ENCODE data around the gene BCAS1. TPM values are rescaled to one million over a fixed set of nuclear protein-coding genes. Genes with fewer than 3 reads are reported as not detected.

The BCAS1 gene
- total RNA-seq, 5 donors from 2014 or later (not counting 1 experiment from before 2014, with no cell fraction given) = 0.26 to 0.76 (median 0.51) TPM; not detected in 1

DNA sequence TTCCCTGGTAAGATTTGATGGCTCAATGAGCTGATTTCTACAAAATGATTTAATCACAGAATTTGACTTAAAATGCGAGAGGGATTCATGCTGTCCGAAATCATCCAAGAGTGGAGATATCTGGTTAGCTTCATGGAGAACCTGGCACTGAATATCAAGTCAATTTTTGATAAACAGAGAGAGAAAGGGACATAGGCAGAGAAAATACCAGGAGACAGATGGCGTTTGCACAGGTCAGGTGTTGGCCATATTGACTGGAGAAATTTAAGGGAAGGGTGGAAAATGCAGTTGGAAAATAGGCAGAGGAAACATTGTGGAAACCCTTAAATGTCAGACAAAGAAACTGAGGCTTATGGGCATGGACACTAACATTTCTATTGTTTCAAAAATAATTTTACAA is 47.0 kb downstream of the BCAS1 start:
- peaks cover 13 to 24% of the 10 kb centered on the region in 2 donors for H3K27me3 Mint-ChIP-seq
- H3K4me1 Mint-ChIP-seq = no peaks in the 10 kb centered on the region
- no peaks in the 10 kb centered on the region for H3K9me3 Mint-ChIP-seq
- ChIA-PET POLR2A (no interaction called here), CTCF (no interaction called here)
- DNase-seq (no peak), ATAC-seq (replicated peaks in 1 of 4) (no peak)
- no peaks in the 10 kb centered on the region for H3K9me3 ChIP-seq
- peaks cover 0 to 7% of the 10 kb centered on the region in 2 experiments for H3K27me3 ChIP-seq (replicated peaks in 1 of 2; ENCODE audit: control insufficient read depth in 2 of 2, extremely low read depth in 1 of 2, insufficient read depth in 2 of 2, low read length in 1 of 2)
- no peak overlapping the region for H3K27ac Mint-ChIP-seq
- H3K4me3 ChIP-seq (ENCODE audit: control insufficient read depth in 1 of 2, extremely low read depth in 1 of 2, low read length in 1 of 2) = no peak overlapping the region
- 100% methylated on average over 2 of the region's 3 CpGs for WGBS (ENCODE audit: insufficient coverage)
- H3K4me3 Mint-ChIP-seq = no peak overlapping the region
- no peaks in the 10 kb centered on the region for H3K4me1 ChIP-seq (ENCODE audit: control insufficient read depth in 1 of 2, extremely low read depth in 1 of 2, insufficient read depth in 2 of 2, low read length in 2 of 2)
- no peaks in the 10 kb centered on the region for H3K36me3 ChIP-seq (ENCODE audit: control insufficient read depth in 2 of 2, extremely low read depth in 1 of 2, insufficient read depth in 1 of 2, low read length in 1 of 2)
- H3K36me3 Mint-ChIP-seq = no peaks in the 10 kb centered on the region
- no peak overlapping the region for H3K27ac ChIP-seq (ENCODE audit: low read length)

DNA sequence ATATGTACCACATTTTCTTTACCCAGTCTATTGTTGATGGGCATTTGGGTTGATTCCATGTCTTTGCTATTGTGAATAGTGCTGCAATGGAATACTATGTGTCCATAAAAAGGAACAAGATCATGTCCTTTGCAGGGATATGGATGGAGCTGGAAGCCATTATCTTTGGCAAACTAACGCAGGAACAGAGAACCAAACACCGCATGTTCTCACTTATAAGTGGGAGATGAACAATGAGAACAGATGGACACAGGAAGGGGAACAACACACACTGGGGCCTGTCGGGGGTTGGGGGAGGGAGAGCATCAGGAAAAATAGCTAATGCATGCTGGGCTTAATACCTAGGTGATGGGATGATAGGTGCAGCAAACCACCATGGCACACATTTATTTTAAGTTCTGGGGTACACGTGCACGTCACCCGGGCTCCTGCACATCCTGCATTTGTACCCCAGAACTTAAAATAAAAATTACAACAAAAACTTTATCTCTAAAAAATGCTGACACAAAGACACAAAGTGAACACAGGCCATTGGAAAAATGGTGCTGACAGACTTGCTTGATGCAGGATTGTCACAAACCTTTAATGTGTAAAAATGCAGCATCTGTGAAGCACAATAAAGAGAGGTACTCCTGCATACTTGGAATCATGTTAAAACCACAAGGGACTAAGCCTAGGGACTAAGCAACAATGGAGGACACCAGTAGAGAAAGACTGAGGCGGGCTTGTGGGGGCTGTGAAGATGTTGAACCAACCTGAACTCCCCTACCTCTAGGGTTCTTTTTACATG is 48.8 kb downstream of the BCAS1 start:
- no peaks in the 10 kb centered on the region for H3K4me1 ChIP-seq (ENCODE audit: control insufficient read depth in 1 of 2, extremely low read depth in 1 of 2, insufficient read depth in 2 of 2, low read length in 2 of 2)
- H3K9me3 ChIP-seq = no peaks in the 10 kb centered on the region
- H3K27me3 ChIP-seq (replicated peaks in 1 of 2; ENCODE audit: control insufficient read depth in 2 of 2, extremely low read depth in 1 of 2, insufficient read depth in 2 of 2, low read length in 1 of 2) = peaks cover 0 to under 1% of the 10 kb centered on the region in 2 experiments
- Mint-ChIP-seq H3K27ac (no peak overlapping the region), H3K9me3 (no peaks in the 10 kb centered on the region), H3K4me3 (no peak overlapping the region), H3K4me1 (peaks cover 0 to 7% (median 0%) of the 10 kb centered on the region in 3 donors), H3K27me3 (peaks cover 12 to 23% of the 10 kb centered on the region in 2 donors), H3K36me3 (no peaks in the 10 kb centered on the region)
- H3K27ac ChIP-seq (ENCODE audit: low read length) = no peak overlapping the region
- H3K4me3 ChIP-seq (ENCODE audit: control insufficient read depth in 1 of 2, extremely low read depth in 1 of 2, low read length in 1 of 2) = no peak overlapping the region
- CTCF ChIA-PET = no interaction called here
- POLR2A ChIA-PET = no interaction called here
- DNase-seq (no peak), ATAC-seq (replicated peaks in 1 of 4) (no peak)
- H3K36me3 ChIP-seq (ENCODE audit: control insufficient read depth in 2 of 2, extremely low read depth in 1 of 2, insufficient read depth in 1 of 2, low read length in 1 of 2) = no peaks in the 10 kb centered on the region
- 94% methylated on average over 2 of the region's 7 CpGs for WGBS (ENCODE audit: insufficient coverage)

DNA sequence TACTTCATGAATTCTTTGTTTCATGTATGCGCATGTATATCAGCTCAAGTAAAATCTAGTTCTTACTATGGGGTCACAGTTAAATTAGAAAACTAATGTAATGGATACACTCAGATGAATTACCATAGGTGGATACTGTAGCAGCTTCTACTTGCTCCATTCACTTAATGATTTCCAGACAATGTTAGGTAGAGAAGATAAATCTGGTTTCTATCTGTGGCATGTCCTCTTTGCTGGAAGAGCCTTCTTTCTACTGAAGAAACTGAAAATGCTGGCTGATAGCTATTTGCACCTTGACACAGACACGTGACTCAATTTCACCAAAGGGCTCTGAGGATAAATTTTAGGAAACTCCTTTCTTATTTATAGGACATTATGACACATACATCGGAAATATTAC is 49.5 kb downstream of the BCAS1 start:
- Mint-ChIP-seq H3K9me3 (no peaks in the 10 kb centered on the region), H3K27ac (no peak overlapping the region), H3K27me3 (peaks cover 11 to 19% of the 10 kb centered on the region in 2 donors), H3K4me3 (no peak overlapping the region), H3K36me3 (no peaks in the 10 kb centered on the region), H3K4me1 (peaks cover 0 to 7% (median 0%) of the 10 kb centered on the region in 3 donors)
- H3K27me3 ChIP-seq (replicated peaks in 1 of 2; ENCODE audit: control insufficient read depth in 2 of 2, extremely low read depth in 1 of 2, insufficient read depth in 2 of 2, low read length in 1 of 2) = no peaks in the 10 kb centered on the region
- H3K36me3 ChIP-seq (ENCODE audit: control insufficient read depth in 2 of 2, extremely low read depth in 1 of 2, insufficient read depth in 1 of 2, low read length in 1 of 2) = no peaks in the 10 kb centered on the region
- H3K4me3 ChIP-seq (ENCODE audit: control insufficient read depth in 1 of 2, extremely low read depth in 1 of 2, low read length in 1 of 2) = no peak overlapping the region
- H3K9me3 ChIP-seq = no peaks in the 10 kb centered on the region
- WGBS (ENCODE audit: insufficient coverage) = no CpG with 5 or more reads among the region's 3 CpGs
- DNase-seq (no peak), ATAC-seq (replicated peaks in 1 of 4) (no peak)
- ChIA-PET CTCF (no interaction called here), POLR2A (no interaction called here)
- H3K4me1 ChIP-seq (ENCODE audit: control insufficient read depth in 1 of 2, extremely low read depth in 1 of 2, insufficient read depth in 2 of 2, low read length in 2 of 2) = no peaks in the 10 kb centered on the region
- no peak overlapping the region for H3K27ac ChIP-seq (ENCODE audit: low read length)

DNA sequence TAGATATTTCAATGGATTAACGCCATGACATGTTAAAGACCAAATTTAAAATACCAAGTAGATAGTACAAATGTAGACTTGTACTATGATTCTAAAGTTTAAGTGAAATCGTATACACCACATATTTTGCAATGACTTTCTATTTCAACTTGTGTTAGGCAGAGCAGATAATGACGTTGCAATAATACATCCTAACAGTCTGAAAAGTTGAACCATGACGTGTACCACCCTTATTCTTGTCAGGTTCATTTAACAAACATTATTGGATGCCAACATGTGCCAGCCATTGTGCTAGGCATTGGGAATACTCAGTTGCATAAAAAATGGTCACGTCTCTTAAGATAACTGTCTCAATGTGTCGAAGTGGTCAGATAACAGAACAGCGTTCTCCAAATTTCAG is 50.0 kb downstream of the BCAS1 start:
- peaks cover 11 to 17% of the 10 kb centered on the region in 2 donors for H3K27me3 Mint-ChIP-seq
- no peak overlapping the region for H3K4me3 ChIP-seq (ENCODE audit: control insufficient read depth in 1 of 2, extremely low read depth in 1 of 2, low read length in 1 of 2)
- WGBS (ENCODE audit: insufficient coverage) = 87% methylated on average over 4 of the region's 7 CpGs
- H3K36me3 ChIP-seq (ENCODE audit: control insufficient read depth in 2 of 2, extremely low read depth in 1 of 2, insufficient read depth in 1 of 2, low read length in 1 of 2) = no peaks in the 10 kb centered on the region
- peaks cover 0 to 7% (median 0%) of the 10 kb centered on the region in 3 donors for H3K4me1 Mint-ChIP-seq
- POLR2A ChIA-PET = no interaction called here
- H3K9me3 Mint-ChIP-seq = no peaks in the 10 kb centered on the region
- H3K4me3 Mint-ChIP-seq = no peak overlapping the region
- DNase-seq (no peak), ATAC-seq (replicated peaks in 1 of 4) (no peak)
- no peaks in the 10 kb centered on the region for H3K4me1 ChIP-seq (ENCODE audit: control insufficient read depth in 1 of 2, extremely low read depth in 1 of 2, insufficient read depth in 2 of 2, low read length in 2 of 2)
- H3K27ac ChIP-seq (ENCODE audit: low read length) = no peak overlapping the region
- no peaks in the 10 kb centered on the region for H3K9me3 ChIP-seq
- no peaks in the 10 kb centered on the region for H3K27me3 ChIP-seq (replicated peaks in 1 of 2; ENCODE audit: control insufficient read depth in 2 of 2, extremely low read depth in 1 of 2, insufficient read depth in 2 of 2, low read length in 1 of 2)
- no peak overlapping the region for H3K27ac Mint-ChIP-seq
- H3K36me3 Mint-ChIP-seq = no peaks in the 10 kb centered on the region
- CTCF ChIA-PET = no interaction called here

DNA sequence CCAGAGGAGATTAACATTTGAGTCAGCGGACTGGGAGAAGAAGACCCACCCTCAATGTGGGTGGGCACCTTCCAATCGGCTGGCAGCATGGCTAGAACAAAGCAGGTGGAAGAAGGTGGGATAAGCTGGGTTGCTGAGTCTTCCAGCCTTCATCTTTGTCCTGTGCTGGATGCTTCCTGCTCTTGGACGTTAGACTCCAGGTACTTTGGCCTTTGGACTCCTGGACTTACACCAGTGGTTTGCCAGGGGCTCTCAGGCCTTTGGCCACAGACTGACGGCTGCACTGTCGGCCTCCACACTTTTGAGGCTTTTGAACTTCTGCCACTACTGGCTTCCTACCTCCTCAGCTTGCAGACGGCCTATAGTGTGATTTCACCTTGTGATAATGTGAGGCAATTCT is 50.8 kb downstream of the BCAS1 start:
- 81% methylated on average over 3 of the region's 6 CpGs for WGBS (ENCODE audit: insufficient coverage)
- H3K27me3 Mint-ChIP-seq = peaks cover 14% of the 10 kb centered on the region in 2 donors
- POLR2A ChIA-PET = no interaction called here

DNA sequence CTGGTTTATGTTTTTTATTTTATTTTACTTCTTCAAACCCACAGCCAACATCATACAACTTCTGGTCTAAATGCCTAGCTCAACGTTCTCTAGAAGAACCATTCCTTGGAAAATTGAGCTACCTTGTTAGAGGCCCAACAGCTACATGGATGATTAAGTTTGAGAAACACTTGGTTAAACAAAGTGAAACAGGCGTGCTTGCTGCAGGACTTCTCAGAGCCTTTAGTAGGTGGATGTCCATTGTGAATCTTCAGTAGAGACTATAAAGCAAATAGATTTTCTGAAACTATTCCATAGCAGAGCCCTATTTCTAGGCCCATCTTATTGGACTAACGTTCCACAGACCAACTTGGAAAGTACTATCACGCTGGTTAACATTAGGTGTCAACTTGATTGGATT is 51.3 kb downstream of the BCAS1 start:
- Mint-ChIP-seq H3K4me1 (peaks cover 0 to 7% (median 0%) of the 10 kb centered on the region in 3 donors), H3K9me3 (no peaks in the 10 kb centered on the region), H3K27me3 (peaks cover 9 to 14% of the 10 kb centered on the region in 2 donors), H3K36me3 (no peaks in the 10 kb centered on the region), H3K27ac (no peak overlapping the region), H3K4me3 (no peak overlapping the region)
- POLR2A ChIA-PET = no interaction called here
- H3K27me3 ChIP-seq (replicated peaks in 1 of 2; ENCODE audit: control insufficient read depth in 2 of 2, extremely low read depth in 1 of 2, insufficient read depth in 2 of 2, low read length in 1 of 2) = no peaks in the 10 kb centered on the region
- H3K4me3 ChIP-seq (ENCODE audit: control insufficient read depth in 1 of 2, extremely low read depth in 1 of 2, low read length in 1 of 2) = no peak overlapping the region
- H3K27ac ChIP-seq (ENCODE audit: low read length) = no peak overlapping the region
- ATAC-seq (replicated peaks in 1 of 4) (no peak), DNase-seq (no peak)
- H3K4me1 ChIP-seq (ENCODE audit: control insufficient read depth in 1 of 2, extremely low read depth in 1 of 2, insufficient read depth in 2 of 2, low read length in 2 of 2) = no peaks in the 10 kb centered on the region
- no peaks in the 10 kb centered on the region for H3K9me3 ChIP-seq
- CTCF ChIA-PET = no interaction called here
- no peaks in the 10 kb centered on the region for H3K36me3 ChIP-seq (ENCODE audit: control insufficient read depth in 2 of 2, extremely low read depth in 1 of 2, insufficient read depth in 1 of 2, low read length in 1 of 2)
- no CpG with 5 or more reads among the region's 4 CpGs for WGBS (ENCODE audit: insufficient coverage)

More for the DNA sequence above, 50.8 kb downstream of the BCAS1 start:
- Mint-ChIP-seq H3K36me3 (no peaks in the 10 kb centered on the region), H3K4me1 (peaks cover 0 to 7% (median 0%) of the 10 kb centered on the region in 3 donors), H3K27ac (no peak overlapping the region), H3K9me3 (no peaks in the 10 kb centered on the region), H3K4me3 (no peak overlapping the region)
- no peak overlapping the region for H3K4me3 ChIP-seq (ENCODE audit: control insufficient read depth in 1 of 2, extremely low read depth in 1 of 2, low read length in 1 of 2)
- CTCF ChIA-PET = no interaction called here
- H3K27me3 ChIP-seq (replicated peaks in 1 of 2; ENCODE audit: control insufficient read depth in 2 of 2, extremely low read depth in 1 of 2, insufficient read depth in 2 of 2, low read length in 1 of 2) = no peaks in the 10 kb centered on the region
- DNase-seq = no peak
- no peak for ATAC-seq (replicated peaks in 1 of 4)
- no peaks in the 10 kb centered on the region for H3K4me1 ChIP-seq (ENCODE audit: control insufficient read depth in 1 of 2, extremely low read depth in 1 of 2, insufficient read depth in 2 of 2, low read length in 2 of 2)
- no peaks in the 10 kb centered on the region for H3K9me3 ChIP-seq
- no peaks in the 10 kb centered on the region for H3K36me3 ChIP-seq (ENCODE audit: control insufficient read depth in 2 of 2, extremely low read depth in 1 of 2, insufficient read depth in 1 of 2, low read length in 1 of 2)
- H3K27ac ChIP-seq (ENCODE audit: low read length) = no peak overlapping the region

Data from T-cell (primary cell).